HEK293T (cell line): ENCODE measurements around the gene INAFM1.

Experiments used
- CTCF ChIA-PET: fragments of 350-600 bp; formaldehyde crosslinking; extraction: SDS; loops from one replicate; lab custom pipeline; 2021; ENCODE audit warnings: antibody characterized with exemption, inconsistent platforms; lab: Yijun Ruan, JAX
- POLR2A ChIA-PET: fragments of 350-600 bp; formaldehyde crosslinking; extraction: SDS; loops from one replicate; lab custom pipeline; 2020; ENCODE audit warnings: antibody characterized with exemption, inconsistent platforms; lab: Yijun Ruan, JAX
- DNase-seq: peaks from one replicate; pipeline ENCODE4 v3.0.0; 2012; ENCODE audit warnings: mixed read lengths; ENCODE audit errors: extremely low spot score
- ARNT ChIP-seq: fragments of 450-650 bp; IDR thresholded peaks from 2 replicates; pipeline ENCODE4 v1.6.1; 2017; ENCODE audit warnings: mild to moderate bottlenecking
- BHLHE40 ChIP-seq: fragments of 450-650 bp; IDR thresholded peaks from 2 replicates; pipeline ENCODE4 v1.6.1; 2016; ENCODE audit warnings: mild to moderate bottlenecking, moderate library complexity, borderline replicate concordance
- CTBP1 ChIP-seq: fragments of 450-650 bp; IDR thresholded peaks from 2 replicates; pipeline ENCODE4 v1.6.1; 2016; ENCODE audit warnings: borderline replicate concordance
- ELF4 ChIP-seq: fragments of 450-650 bp; IDR thresholded peaks from 2 replicates; pipeline ENCODE4 v1.6.1; 2017; ENCODE audit warnings: antibody characterized with exemption
- FOXA1 ChIP-seq: fragments of 450-650 bp; IDR thresholded peaks from 2 replicates; pipeline ENCODE4 v1.6.1; 2016; ENCODE audit warnings: mild to moderate bottlenecking
- FOXK2 ChIP-seq: fragments of 450-650 bp; IDR thresholded peaks from 2 replicates; pipeline ENCODE4 v1.6.1; 2016; ENCODE audit warnings: mild to moderate bottlenecking
- FOXM1 ChIP-seq: fragments of 450-650 bp; IDR thresholded peaks from 2 replicates; pipeline ENCODE4 v1.6.1; 2017; ENCODE audit warnings: mild to moderate bottlenecking, borderline replicate concordance
- HDGF ChIP-seq: fragments of 450-650 bp; IDR thresholded peaks from 2 replicates; pipeline ENCODE4 v1.6.1; 2017; ENCODE audit warnings: antibody characterized with exemption, borderline replicate concordance
- L3MBTL2 ChIP-seq: fragments of 450-650 bp; conservative IDR thresholded peaks from 2 replicates; pipeline ENCODE4 v1.6.1; 2016; ENCODE audit warnings: mild to moderate bottlenecking
- LEF1 ChIP-seq: fragments of 450-650 bp; IDR thresholded peaks from 2 replicates; pipeline ENCODE4 v1.6.1; 2017; ENCODE audit warnings: mild to moderate bottlenecking, borderline replicate concordance
- NFRKB ChIP-seq: fragments of 450-650 bp; IDR thresholded peaks from 2 replicates; pipeline ENCODE4 v1.6.1; 2016; ENCODE audit warnings: mild to moderate bottlenecking, moderate library complexity
- PKNOX1 ChIP-seq: fragments of 450-650 bp; IDR thresholded peaks from 2 replicates; pipeline ENCODE4 v1.6.1; 2016
- SP1 ChIP-seq: fragments of 450-650 bp; IDR thresholded peaks from 2 replicates; pipeline ENCODE4 v1.6.1; 2017
- SUZ12 ChIP-seq: fragments of 450-650 bp; IDR thresholded peaks from 2 replicates; pipeline ENCODE4 v1.6.1; 2016; ENCODE audit warnings: mild to moderate bottlenecking
- TARDBP ChIP-seq: fragments of 450-650 bp; IDR thresholded peaks from 2 replicates; pipeline ENCODE4 v1.6.1; 2016
- ZNF384 ChIP-seq: fragments of 450-650 bp; IDR thresholded peaks from 2 replicates; pipeline ENCODE4 v1.6.1; 2016

INAFM1 gene

GRCh38 chr19:47306303-47306702, 31.6 kb downstream of the INAFM1 start:
- no peak for TF ChIP-seq FOXM1
- TF ChIP-seq SP1: no peak
- no peak for TF ChIP-seq LEF1
- no peak for TF ChIP-seq FOXA1
- no peak for TF ChIP-seq L3MBTL2
- no peak for TF ChIP-seq ARNT
- no peak for TF ChIP-seq ZNF384
- TF ChIP-seq ELF4: no peak
- no peak for TF ChIP-seq CTBP1
- no peak for TF ChIP-seq BHLHE40
- no peak for TF ChIP-seq TARDBP
- POLR2A ChIA-PET: no interaction called here
- DNase-seq: no peak
- CTCF ChIA-PET: interaction anchor here (0.7 to 1.8 kb wide), 3 partner anchors 17 to 43 kb away, joined by 3 to 8 read pairs (median 4); partner anchors contain the start of gene DHX34

GRCh38 chr19:47309038-47309437, 34.4 kb downstream of the INAFM1 start:
- no peak for DNase-seq
- no peak for TF ChIP-seq SUZ12
- TF ChIP-seq FOXK2: no peak
- TF ChIP-seq ZNF384: no peak
- TF ChIP-seq FOXM1: no peak
- no peak for TF ChIP-seq NFRKB
- TF ChIP-seq HDGF: no peak
- no peak for TF ChIP-seq L3MBTL2
- TF ChIP-seq BHLHE40: no peak
- no peak for TF ChIP-seq SP1
- ChIA-PET CTCF (interaction anchor here (0.6 to 1.4 kb wide), 3 partner anchors 10 to 40 kb away, joined by 3 to 6 read pairs (median 3); partner anchors contain the start of gene DHX34), POLR2A (interaction anchor here (1.4 kb wide), 1 partner anchor 40 kb away, joined by 4 read pairs; the partner anchor contains the start of gene DHX34)

GRCh38 chr19:47309608-47310007, 34.9 kb downstream of the INAFM1 start, which contains the start of gene C5AR1:
Gene C5AR1 (plus strand): TSS chr19:47309861. CDS start chr19:47309896, 35 bp downstream.
- TF ChIP-seq HDGF (no peak), ZNF384 (no peak), L3MBTL2 (no peak), BHLHE40 (no peak), ARNT (no peak), FOXA1 (no peak), FOXM1 (no peak), LEF1 (no peak), FOXK2 (no peak), PKNOX1 (no peak), SUZ12 (no peak), ELF4 (no peak), NFRKB (no peak), CTBP1 (no peak)
- ChIA-PET POLR2A (interaction anchor here (1.4 kb wide), 1 partner anchor 40 kb away, joined by 4 read pairs; the partner anchor contains the start of gene DHX34), CTCF (interaction anchor here (0.6 to 1.4 kb wide), 3 partner anchors 10 to 39 kb away, joined by 3 to 6 read pairs (median 3); partner anchors contain the start of gene DHX34)
- DNase-seq: no peak

- TF ChIP-seq HDGF (no peak), SUZ12 (no peak), LEF1 (no peak), BHLHE40 (no peak)
- no peak for DNase-seq
- CTCF ChIA-PET: no interaction called here
- POLR2A ChIA-PET: interaction anchor here (1.4 kb wide), 1 partner anchor 39 kb away, joined by 4 read pairs; the partner anchor contains the start of gene DHX34
These were observed 35.6 kb downstream of the INAFM1 start for GRCh38 chr19:47310323-47310722.

GRCh38 chr19:47310819-47311218, 36.1 kb downstream of the INAFM1 start:
- no peak for DNase-seq
- CTCF ChIA-PET: no interaction called here
- POLR2A ChIA-PET: no interaction called here
- no peak for TF ChIP-seq ZNF384
- TF ChIP-seq FOXM1: no peak

GRCh38 chr19:47312366-47313006, 37.8 kb downstream of the INAFM1 start:
- TF ChIP-seq ELF4: no peak
- no peak for TF ChIP-seq LEF1
- no peak for TF ChIP-seq ARNT
- no peak for TF ChIP-seq PKNOX1
- TF ChIP-seq FOXK2: no peak
- TF ChIP-seq SP1: no peak
- TF ChIP-seq CTBP1: no peak
- ChIA-PET POLR2A (no interaction called here), CTCF (interaction anchor here (0.6 kb wide), 1 partner anchor 320 kb away, joined by 3 read pairs; no protein-coding TSS in a partner anchor)
- no peak for DNase-seq

GRCh38 chr19:47313754-47314295, 39.1 kb downstream of the INAFM1 start:
- DNase-seq: no peak
- ChIA-PET POLR2A (no interaction called here), CTCF (no interaction called here)
- TF ChIP-seq NFRKB: no peak
- no peak for TF ChIP-seq FOXA1
- TF ChIP-seq LEF1: no peak
- no peak for TF ChIP-seq ELF4
- no peak for TF ChIP-seq SUZ12
- TF ChIP-seq TARDBP: no peak
- TF ChIP-seq BHLHE40: no peak
- TF ChIP-seq HDGF: no peak
- TF ChIP-seq ZNF384: no peak
- TF ChIP-seq CTBP1: no peak
- no peak for TF ChIP-seq L3MBTL2
- no peak for TF ChIP-seq PKNOX1
- no peak for TF ChIP-seq FOXM1
- TF ChIP-seq SP1: no peak
- no peak for TF ChIP-seq FOXK2
- no peak for TF ChIP-seq ARNT
